GM19351 (cell line): ENCODE results near the gene ZNF76.
"Not testable (repeated sequence)": the region's sequence is repeated elsewhere in the genome, so short reads cannot be mapped to it uniquely, and the experiment has no call there.

Source experiments
- ATAC-seq: cut with Tn5 transposase; IDR thresholded peaks from one replicate; pipeline ENCODE4 v1.9.1; 2021; ENCODE audit warnings: mild to moderate bottlenecking, moderate library complexity; ENCODE audit not compliant: unreplicated experiment

ZNF76 gene

GRCh38 chr6:35297601-35298481 is 38.3 kb downstream of the ZNF76 start, which contains the start of gene DEF6:
TSS of gene DEF6 (plus strand) at chr6:35297818. CDS start at chr6:35297857, 39 bp downstream.
- peak; percentile 87 for ATAC-seq

- no peak for ATAC-seq
Measured at GRCh38 chr6:35298625-35299140, 39.1 kb downstream of the ZNF76 start.

- ATAC-seq: no peak
Measured at GRCh38 chr6:35299674-35300073, 40.1 kb downstream of the ZNF76 start.

GRCh38 chr6:35300848-35301247 is 41.3 kb downstream of the ZNF76 start:
- ATAC-seq: no peak

- ATAC-seq: peak; percentile 78
Measured at GRCh38 chr6:35302604-35303241, 43.2 kb downstream of the ZNF76 start.

- no peak for ATAC-seq
Measured at GRCh38 chr6:35304299-35304698, 44.8 kb downstream of the ZNF76 start.

- ATAC-seq: no peak
Measured at GRCh38 chr6:35305117-35305516, 45.6 kb downstream of the ZNF76 start.

GRCh38 chr6:35307138-35307537 is 47.6 kb downstream of the ZNF76 start:
- not testable (repeated sequence) for ATAC-seq

- ATAC-seq: not testable (repeated sequence)
Measured at GRCh38 chr6:35308543-35308942, 49.0 kb downstream of the ZNF76 start.

GRCh38 chr6:35309611-35310264 is 50.2 kb downstream of the ZNF76 start:
- ATAC-seq: no peak

GRCh38 chr6:35310265-35310831 is 50.8 kb downstream of the ZNF76 start:
- ATAC-seq: no peak

- ATAC-seq: no peak
Measured at GRCh38 chr6:35311390-35312075, 52.0 kb downstream of the ZNF76 start.

GRCh38 chr6:35312076-35312800 is 52.7 kb downstream of the ZNF76 start:
- ATAC-seq: no peak

GRCh38 chr6:35312807-35313206 is 53.3 kb downstream of the ZNF76 start:
- ATAC-seq: no peak

GRCh38 chr6:35317483-35318195 is 58.1 kb downstream of the ZNF76 start:
- ATAC-seq: no peak

- ATAC-seq: no peak
Measured at GRCh38 chr6:35318196-35319171, 58.9 kb downstream of the ZNF76 start.

GRCh38 chr6:35319346-35320030 is 60.0 kb downstream of the ZNF76 start:
- no peak for ATAC-seq
